GM18909 (cell line): ENCODE data around the gene MIAT.

Experiments
- ATAC-seq: cut with Tn5 transposase; IDR thresholded peaks from one replicate; pipeline ENCODE4 v1.9.1; 2021; ENCODE audit warnings: mild to moderate bottlenecking; ENCODE audit not compliant: unreplicated experiment, poor library complexity

Gene MIAT

DNA sequence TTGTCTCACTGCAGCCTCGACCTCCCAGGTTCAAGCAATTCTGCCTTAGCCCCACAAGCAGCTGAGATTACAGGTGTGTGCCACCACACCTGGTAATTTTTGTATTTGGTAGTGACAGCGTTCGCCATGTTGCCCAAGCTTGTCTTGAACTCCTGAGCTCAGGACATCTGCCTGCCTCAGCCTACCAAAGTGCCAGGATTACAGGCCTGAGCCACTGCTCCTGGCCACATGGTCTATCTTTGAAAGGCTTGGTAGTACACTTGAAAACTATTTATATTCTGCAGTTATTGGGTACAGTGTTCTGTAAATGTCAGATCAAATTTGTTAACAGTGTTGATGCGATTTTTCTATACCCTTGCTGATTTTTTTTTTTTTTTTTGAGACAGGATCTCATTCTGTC, 26.1 kb upstream of the MIAT start:
- no peak for ATAC-seq

GRCh38 chr22:26632422-26633155, 24.8 kb upstream of the MIAT start:
- no peak for ATAC-seq

GRCh38 chr22:26634189-26634588, 23.2 kb upstream of the MIAT start:
- no peak for ATAC-seq

GRCh38 chr22:26635117-26635516, 22.3 kb upstream of the MIAT start:
- no peak for ATAC-seq

DNA sequence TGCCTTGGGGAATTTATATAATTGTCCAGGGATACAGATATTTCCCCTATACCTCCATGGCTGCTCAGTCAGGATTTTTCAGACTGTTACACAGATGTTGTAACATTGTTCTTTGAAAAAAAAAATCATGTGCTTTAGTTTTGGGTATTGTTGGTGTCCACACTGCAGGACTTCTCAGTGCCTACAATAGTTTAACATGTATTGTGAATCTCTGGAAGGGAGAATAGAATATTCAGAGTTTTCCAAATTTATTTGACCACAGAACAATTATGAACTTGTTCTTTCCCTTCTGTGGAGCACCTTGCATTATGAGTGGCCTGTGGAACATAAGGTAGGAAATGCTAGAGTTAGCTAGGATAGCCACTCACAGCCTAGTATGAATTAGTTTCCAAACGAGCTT, 21.1 kb upstream of the MIAT start:
- ATAC-seq: no peak

- ATAC-seq: no peak
Measured at GRCh38 chr22:26642465-26643417, 14.6 kb upstream of the MIAT start.

- no peak for ATAC-seq
Measured at GRCh38 chr22:26643418-26644100, 13.8 kb upstream of the MIAT start.

GRCh38 chr22:26646158-26646557, 11.2 kb upstream of the MIAT start:
- ATAC-seq: no peak

- ATAC-seq: no peak
Measured at GRCh38 chr22:26648011-26648497, 9.3 kb upstream of the MIAT start.

GRCh38 chr22:26648528-26649388, 8.6 kb upstream of the MIAT start:
- no peak for ATAC-seq

- no peak for ATAC-seq
Measured at GRCh38 chr22:26650722-26651421, 6.5 kb upstream of the MIAT start.

DNA sequence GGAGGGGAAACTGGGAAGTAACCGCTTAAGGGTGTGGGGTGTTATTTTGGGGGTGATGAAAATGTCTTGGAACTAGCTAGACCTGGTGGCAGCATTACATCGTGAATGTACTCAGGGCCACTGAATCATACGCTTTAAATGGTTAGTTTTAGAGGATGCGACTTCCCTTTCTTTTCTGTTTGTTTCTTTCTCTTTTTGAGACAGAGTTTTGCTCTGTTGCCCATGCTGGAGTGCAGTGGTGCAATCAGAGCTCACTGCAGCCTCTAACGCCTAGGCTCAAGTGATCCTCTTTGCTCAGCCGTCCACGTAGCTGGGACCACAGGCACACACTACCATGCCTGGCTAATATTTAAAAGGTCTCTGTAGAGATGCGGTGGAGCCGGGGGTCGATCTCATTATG, 5.6 kb upstream of the MIAT start:
- ATAC-seq: no peak

GRCh38 chr22:26658161-26658560, 773 bp downstream of the MIAT start:
- no peak for ATAC-seq

DNA sequence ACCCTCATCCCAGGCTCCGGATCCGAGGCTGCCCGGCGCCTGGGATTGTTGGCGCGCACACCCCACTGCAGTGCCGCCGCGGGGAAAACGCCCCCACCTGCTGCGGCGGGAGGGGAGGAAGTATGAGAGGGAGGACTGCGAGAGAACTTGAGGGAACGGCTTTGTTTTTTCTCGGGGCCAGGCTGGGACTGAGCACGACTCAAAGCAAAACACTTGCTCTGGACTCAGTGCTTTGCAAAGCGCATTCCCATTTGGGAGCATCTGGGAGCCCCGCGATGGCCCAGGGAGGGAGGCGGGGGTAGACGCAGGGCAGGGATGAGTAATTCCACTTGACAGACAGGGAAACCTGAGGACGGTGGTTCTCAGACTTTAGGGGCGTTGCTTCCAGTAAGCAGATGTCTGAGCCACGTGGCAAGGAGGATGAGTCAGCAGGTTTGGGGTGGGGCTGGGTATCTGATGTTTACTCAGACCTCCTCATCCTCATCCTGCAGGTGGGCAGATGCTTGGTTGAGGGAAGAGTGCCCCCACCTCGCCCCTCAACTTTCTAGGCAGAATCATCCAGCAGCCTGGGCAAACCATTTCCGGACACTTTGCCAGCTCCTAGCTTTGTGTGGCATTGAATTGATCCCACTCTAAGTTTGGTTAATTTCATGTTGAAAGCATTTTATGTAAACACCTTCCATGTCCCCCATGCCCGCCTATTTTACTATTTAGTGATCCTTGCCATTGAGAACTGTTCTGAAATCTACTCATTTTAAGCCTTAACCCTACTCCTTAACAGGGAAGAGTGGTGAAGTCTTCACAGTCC, 1.5 kb downstream of the MIAT start:
- no peak for ATAC-seq

- ATAC-seq: no peak
Measured at GRCh38 chr22:26660356-26660755, 3.0 kb downstream of the MIAT start.

DNA sequence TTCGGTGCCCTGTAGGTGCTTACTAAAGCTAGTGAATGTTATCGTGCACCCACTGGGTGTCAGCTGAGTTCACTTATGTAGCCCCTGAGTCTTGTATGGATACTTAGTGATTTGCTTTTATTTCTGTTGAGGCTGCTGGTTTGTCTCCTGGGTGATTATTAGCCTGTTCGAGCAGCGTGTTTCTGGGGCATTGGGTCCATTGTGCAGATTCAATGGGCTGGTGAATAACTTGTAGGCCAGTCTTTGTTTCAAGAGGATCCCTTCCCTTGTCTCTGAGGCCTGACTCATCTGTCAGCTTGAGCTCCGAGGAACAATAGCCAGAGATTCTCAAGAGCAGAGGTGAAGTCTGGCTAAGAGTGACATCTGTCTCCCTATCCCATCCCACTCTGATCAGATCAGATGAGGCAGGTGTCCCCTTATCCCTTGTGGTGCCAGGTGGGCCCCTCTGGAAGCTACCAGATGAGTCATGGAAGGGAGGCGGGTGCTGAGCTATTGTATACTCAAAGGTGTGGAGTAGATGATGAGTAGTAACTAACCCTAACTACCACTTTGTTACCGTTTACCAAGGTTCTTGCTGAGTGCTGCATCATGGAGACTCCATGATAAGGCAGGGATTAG, 3.7 kb downstream of the MIAT start:
- no peak for ATAC-seq

DNA sequence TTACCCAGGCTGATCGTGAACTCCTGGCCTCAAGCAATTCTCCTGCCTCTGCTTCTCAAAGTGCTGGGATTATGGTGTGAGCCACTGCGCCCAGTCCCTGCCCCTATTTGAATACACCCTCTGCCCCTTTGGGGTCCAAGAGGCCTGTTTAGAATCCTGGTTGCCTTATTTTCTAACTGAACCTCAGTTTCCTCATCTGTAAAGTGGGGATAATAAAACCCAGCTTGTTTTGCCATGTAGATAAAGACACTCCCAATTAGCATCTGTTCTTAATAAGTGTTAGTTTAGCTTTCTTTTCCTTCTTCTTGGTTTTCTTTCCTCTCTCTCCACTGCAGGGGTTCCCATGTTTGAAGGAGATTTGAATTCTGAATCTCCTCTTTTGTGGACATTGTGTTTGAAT, 4.8 kb downstream of the MIAT start:
- no peak for ATAC-seq

DNA sequence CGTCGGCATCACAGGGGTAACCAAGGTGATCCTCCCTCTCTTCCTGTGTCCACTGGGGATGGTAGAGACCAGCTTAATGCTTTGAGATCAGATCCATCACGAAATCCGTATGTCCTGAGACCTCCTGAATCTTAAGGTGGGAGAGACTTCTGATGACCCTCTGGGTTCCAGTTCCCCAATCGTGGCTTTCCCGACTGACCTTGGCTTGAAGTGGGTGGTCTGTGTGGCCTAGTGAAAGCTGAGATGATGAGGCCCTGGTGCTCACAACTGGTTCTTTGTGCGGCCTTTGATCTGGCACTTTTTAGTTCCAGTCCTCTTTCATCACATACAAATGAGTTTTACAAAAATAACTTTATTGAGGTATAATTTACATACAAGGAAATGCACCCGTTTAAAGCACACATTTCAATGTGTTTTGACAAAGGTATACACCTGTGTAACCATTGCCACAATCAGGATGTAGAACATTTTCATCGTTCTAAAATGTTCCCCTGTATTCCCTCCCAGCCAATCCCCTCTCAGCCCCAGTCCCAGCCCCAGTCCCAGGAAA, 6.1 kb downstream of the MIAT start:
- no peak for ATAC-seq
